Stomach (tissue), 9 donors: ENCODE data around the gene ASZ1. TPM values are rescaled to one million over a fixed set of nuclear protein-coding genes. Genes with fewer than 3 reads are reported as not detected.

Experiments
- DNase-seq, 2 donors: peaks; one replicate each; pipeline versions ENCODE4 v3.0.0 to v3.0.0-alpha.2; 2013 to 2019
- H3K27ac ChIP-seq, 5 donors: fragments of 200-600 bp in 4 of 5; sonication (generic) in 4 of 5; one replicate each; pipeline ENCODE4 v1.5.1; 2013 to 2019; ENCODE audit warnings: mild to moderate bottlenecking in 1 of 5, moderate library complexity in 1 of 5
- H3K27me3 ChIP-seq, 3 donors: fragments of 200-600 bp; sonication (generic); one replicate each; pipeline ENCODE4 v1.5.1; 2017 to 2019; ENCODE audit warnings: mixed run types in 1 of 3
- H3K36me3 ChIP-seq, 4 donors: fragments of 200-600 bp; sonication (generic); 1 replicate in 3 of 4; 2 replicates in 1 of 4; pipeline ENCODE4 v1.5.1; 2016 to 2019
- H3K4me1 ChIP-seq, 4 donors: fragments of 200-600 bp; sonication (generic); one replicate each; pipeline ENCODE4 v1.5.1; 2016 to 2019
- H3K4me3 ChIP-seq, 4 donors: fragments of 200-600 bp; sonication (generic) in 3 of 4; one replicate each; pipeline ENCODE4 v1.5.1; 2016 to 2019; ENCODE audit warnings: mild to moderate bottlenecking in 1 of 4
- H3K9me3 ChIP-seq, 4 donors: fragments of 200-600 bp; sonication (generic); one replicate each; pipeline ENCODE4 v1.5.1; 2016 to 2019
- CTCF ChIP-seq, 7 experiments: fragments of 450-650 bp in 4 of 7; fragments of 200-600 bp in 3 of 7; sonication (generic) in 3 of 7; IDR thresholded peaks; one replicate each; pipeline ENCODE4 v1.5.1; 2016 to 2019; ENCODE audit warnings: antibody characterized with exemption in 7 of 7, control low read depth in 2 of 7, mild to moderate bottlenecking in 1 of 7
- EP300 ChIP-seq: sonication (generic); formaldehyde crosslinking; IDR thresholded peaks from one replicate; pipeline ENCODE4 v1.6.1; 2017; ENCODE audit warnings: antibody characterized with exemption
- POLR2A ChIP-seq, 4 donors: fragments of 450-650 bp; IDR thresholded peaks; one replicate each; pipeline ENCODE4 v1.6.1; 2016; ENCODE audit warnings: antibody characterized with exemption in 4 of 4, control low read depth in 2 of 4, mild to moderate bottlenecking in 1 of 4, moderate library complexity in 1 of 4
- POLR2AphosphoS5 ChIP-seq, 3 donors: sonication (generic); formaldehyde crosslinking; IDR thresholded peaks; one replicate each; pipeline ENCODE4 v1.6.1; 2016; ENCODE audit warnings: antibody characterized with exemption in 3 of 3
- WGBS, 5 donors: extraction: QIAGEN DNeasy Blood & Tissue Kit in 3 of 5; methylation state at CpG; one replicate each; pipeline versions ENCODE4 v1.1.5 to v1.1.7; 2013 to 2018; 5-methylcytosine and 5-hydroxymethylcytosine counted together
- intact Hi-C: fragments of 100-400 bp; cut with DNase I; formaldehyde crosslinking; loops from one replicate; pipeline ENCODE4 v1.15.1; 2023; ENCODE audit warnings: low total_unique reads
- polyA plus RNA-seq, 3 donors: library from polyadenylated mRNA; stranded (reverse); fragments of 200-250 nt; gene quantifications; one replicate each; pipeline ENCODE4 v1.2.3, GENCODE V29; 2013
- total RNA-seq, 5 donors: library from RNA; depleted of rRNA; stranded (reverse); fragments of >200 nt; gene quantifications; one replicate each; pipeline versions ENCODE4 v1.1.0 to v1.2.3, GENCODE V29; 2014 to 2016
- donor health status: healthy with polysubstance abuse.
- donor health status: Bipolar disorder and iron deficiency.
- donor health status: healthy.

The ASZ1 gene
- total and polyA plus RNA-seq, 8 donors = not detected

GRCh38 chr7:117386110-117386706, 41.1 kb downstream of the ASZ1 start:
- no peak for DNase-seq
- H3K36me3 ChIP-seq = no peaks in the 10 kb centered on the region
- H3K27me3 ChIP-seq = no peaks in the 10 kb centered on the region
- 74 to 79% (median 78%) methylated on average over 1 of the region's 1 CpG for WGBS, 5 donors
- no peak overlapping the region for H3K27ac ChIP-seq
- H3K9me3 ChIP-seq = peaks cover 0 to 5% (median 0%) of the 10 kb centered on the region in 4 donors
- intact Hi-C loops = no loop called here
- H3K4me1 ChIP-seq = no peaks in the 10 kb centered on the region
- no peak overlapping the region for H3K4me3 ChIP-seq
- no peak for TF ChIP-seq CTCF (IDR thresholded peaks at IDR 0.05)
- no peak for TF ChIP-seq POLR2AphosphoS5 (IDR thresholded peaks at IDR 0.05)
- TF ChIP-seq POLR2A (IDR thresholded peaks at IDR 0.05) = no peak
- no peak for TF ChIP-seq EP300

- DNase-seq = peak in 1 of 2 donors; percentile 28
- TF ChIP-seq CTCF (IDR thresholded peaks at IDR 0.05) (peak in 1 of 7 experiments; percentile 7), EP300 (no peak)
- no peaks in the 10 kb centered on the region for H3K27me3 ChIP-seq
- intact Hi-C loops = no loop called here
- no peak overlapping the region for H3K4me3 ChIP-seq
- peaks cover 0 to 5% (median 0%) of the 10 kb centered on the region in 4 donors for H3K9me3 ChIP-seq
- no peaks in the 10 kb centered on the region for H3K4me1 ChIP-seq
- no peak overlapping the region for H3K27ac ChIP-seq
- whole genome bisulfite sequencing, 5 donors = 45 to 53% (median 48%) methylated on average over 6 of the region's 6 CpGs
- no peaks in the 10 kb centered on the region for H3K36me3 ChIP-seq
Observed at GRCh38 chr7:117385363-117386109, 41.8 kb downstream of the ASZ1 start.

- no peaks in the 10 kb centered on the region for H3K27me3 ChIP-seq
- TF ChIP-seq EP300 (no peak), POLR2A (IDR thresholded peaks at IDR 0.05) (no peak), POLR2AphosphoS5 (IDR thresholded peaks at IDR 0.05) (no peak), CTCF (IDR thresholded peaks at IDR 0.05) (no peak)
- no peak overlapping the region for H3K27ac ChIP-seq
- H3K4me3 ChIP-seq = no peak overlapping the region
- 62 to 73% (median 67%) methylated on average over 5 of the region's 5 CpGs for WGBS, 5 donors
- intact Hi-C loops = no loop called here
- no peaks in the 10 kb centered on the region for H3K4me1 ChIP-seq
- H3K36me3 ChIP-seq = no peaks in the 10 kb centered on the region
- no peak for DNase-seq
- peaks cover 0 to 5% (median 0%) of the 10 kb centered on the region in 4 donors for H3K9me3 ChIP-seq
Observed at GRCh38 chr7:117384688-117385362, 42.5 kb downstream of the ASZ1 start.

- 47 to 71% (median 58%) methylated on average over 3 of the region's 3 CpGs for WGBS, 5 donors
- H3K4me1 ChIP-seq = no peaks in the 10 kb centered on the region
- TF ChIP-seq EP300 (no peak), CTCF (IDR thresholded peaks at IDR 0.05) (no peak), POLR2A (IDR thresholded peaks at IDR 0.05) (no peak), POLR2AphosphoS5 (IDR thresholded peaks at IDR 0.05) (no peak)
- H3K27ac ChIP-seq = no peak overlapping the region
- intact Hi-C loops = no loop called here
- H3K9me3 ChIP-seq = peaks cover 0 to 4% (median 0%) of the 10 kb centered on the region in 4 donors
- H3K4me3 ChIP-seq = no peak overlapping the region
- H3K27me3 ChIP-seq = no peaks in the 10 kb centered on the region
- DNase-seq = no peak
- no peaks in the 10 kb centered on the region for H3K36me3 ChIP-seq
Observed at GRCh38 chr7:117383483-117384189, 43.7 kb downstream of the ASZ1 start.
